ENCODE data around the gene FAF1.

The FAF1 gene

DNA sequence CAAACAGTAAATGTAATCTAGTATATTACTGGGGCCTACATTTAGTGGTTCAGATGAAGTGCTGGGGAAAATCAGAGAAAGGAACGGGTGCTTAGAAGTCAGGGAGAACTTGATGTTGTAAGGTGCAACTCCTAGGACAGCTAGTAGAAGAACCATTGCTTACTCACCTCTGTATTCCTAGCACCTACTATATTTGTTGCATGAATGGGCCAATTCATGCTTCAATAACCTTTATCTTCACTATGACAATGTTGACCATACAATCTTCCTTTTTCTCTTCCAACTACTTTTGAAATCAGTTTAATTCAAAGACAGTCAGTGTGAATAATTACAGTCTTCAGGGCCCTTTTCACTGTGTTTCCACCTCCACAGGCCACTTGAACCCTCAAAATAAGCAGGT is 411.8 kb downstream of the FAF1 start:
- TF ChIP-seq, protein P1, sequence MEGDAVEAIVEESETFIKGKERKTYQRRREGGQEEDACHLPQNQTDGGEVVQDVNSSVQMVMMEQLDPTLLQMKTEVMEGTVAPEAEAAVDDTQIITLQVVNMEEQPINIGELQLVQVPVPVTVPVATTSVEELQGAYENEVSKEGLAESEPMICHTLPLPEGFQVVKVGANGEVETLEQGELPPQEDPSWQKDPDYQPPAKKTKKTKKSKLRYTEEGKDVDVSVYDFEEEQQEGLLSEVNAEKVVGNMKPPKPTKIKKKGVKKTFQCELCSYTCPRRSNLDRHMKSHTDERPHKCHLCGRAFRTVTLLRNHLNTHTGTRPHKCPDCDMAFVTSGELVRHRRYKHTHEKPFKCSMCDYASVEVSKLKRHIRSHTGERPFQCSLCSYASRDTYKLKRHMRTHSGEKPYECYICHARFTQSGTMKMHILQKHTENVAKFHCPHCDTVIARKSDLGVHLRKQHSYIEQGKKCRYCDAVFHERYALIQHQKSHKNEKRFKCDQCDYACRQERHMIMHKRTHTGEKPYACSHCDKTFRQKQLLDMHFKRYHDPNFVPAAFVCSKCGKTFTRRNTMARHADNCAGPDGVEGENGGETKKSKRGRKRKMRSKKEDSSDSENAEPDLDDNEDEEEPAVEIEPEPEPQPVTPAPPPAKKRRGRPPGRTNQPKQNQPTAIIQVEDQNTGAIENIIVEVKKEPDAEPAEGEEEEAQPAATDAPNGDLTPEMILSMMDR (IDR thresholded peaks at IDR 0.05; ENCODE audit: low read depth, low read length): no peak
- no peak for TF ChIP-seq EZH2phosphoT487 (IDR thresholded peaks at IDR 0.05; ENCODE audit: low read depth)
- H3K4me3 ChIP-seq (ENCODE audit: low read length): no peak overlapping the region
- no peaks in the 10 kb centered on the region for H4K20me1 ChIP-seq (ENCODE audit: insufficient read depth, low read length)
- no peak overlapping the region for H3K4me2 ChIP-seq (ENCODE audit: low read length)
- no peaks in the 10 kb centered on the region for H3K9me3 ChIP-seq (ENCODE audit: insufficient read depth, low read length)
- no peaks in the 10 kb centered on the region for H3K27me3 ChIP-seq (ENCODE audit: low read depth, low read length)
- H3K36me3 ChIP-seq (replicated peaks; ENCODE audit: low read depth, low read length): no peaks in the 10 kb centered on the region
- H3K4me1 ChIP-seq (ENCODE audit: low read length): no peaks in the 10 kb centered on the region
- H3K27ac ChIP-seq (ENCODE audit: low read length): no peak overlapping the region
- H3K79me2 ChIP-seq (ENCODE audit: low read length): no peaks in the 10 kb centered on the region
- H2AFZ ChIP-seq (ENCODE audit: low read depth, low read length): no peak overlapping the region
- H3K9ac ChIP-seq (ENCODE audit: low read length): no peak overlapping the region

DNA sequence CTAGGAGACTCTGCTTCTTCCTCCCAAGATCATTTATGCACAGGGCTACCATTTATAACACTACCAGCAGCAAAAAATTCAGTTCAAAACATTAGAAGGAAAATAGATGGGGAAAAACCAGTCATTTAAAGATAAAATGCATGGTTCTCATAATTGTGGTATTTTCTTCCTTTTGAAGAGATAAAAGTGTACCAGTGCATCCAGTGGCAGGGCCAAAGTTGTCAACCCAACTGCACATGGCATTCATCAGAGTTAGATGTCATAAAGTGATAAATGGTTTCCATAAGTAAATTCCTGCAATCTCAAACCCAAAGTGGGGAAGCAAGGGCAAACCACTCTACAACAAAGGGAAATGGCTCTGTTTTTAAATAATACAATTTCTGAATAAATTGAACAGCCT is 417.7 kb downstream of the FAF1 start:
- Histone ChIP-seq H4K20me1 (ENCODE audit: insufficient read depth, low read length) (no peaks in the 10 kb centered on the region), H3K4me2 (ENCODE audit: low read length) (no peak overlapping the region), H2AFZ (ENCODE audit: low read depth, low read length) (no peak overlapping the region), H3K27me3 (ENCODE audit: low read depth, low read length) (no peaks in the 10 kb centered on the region), H3K36me3 (replicated peaks; ENCODE audit: low read depth, low read length) (no peaks in the 10 kb centered on the region), H3K27ac (ENCODE audit: low read length) (no peak overlapping the region), H3K9ac (ENCODE audit: low read length) (no peak overlapping the region), H3K4me3 (ENCODE audit: low read length) (no peak overlapping the region), H3K79me2 (ENCODE audit: low read length) (no peaks in the 10 kb centered on the region), H3K4me1 (ENCODE audit: low read length) (no peaks in the 10 kb centered on the region), H3K9me3 (ENCODE audit: insufficient read depth, low read length) (no peaks in the 10 kb centered on the region)
- TF ChIP-seq, protein P1 (IDR thresholded peaks at IDR 0.05; ENCODE audit: low read depth, low read length): no peak
- no peak for TF ChIP-seq EZH2phosphoT487 (IDR thresholded peaks at IDR 0.05; ENCODE audit: low read depth)

DNA sequence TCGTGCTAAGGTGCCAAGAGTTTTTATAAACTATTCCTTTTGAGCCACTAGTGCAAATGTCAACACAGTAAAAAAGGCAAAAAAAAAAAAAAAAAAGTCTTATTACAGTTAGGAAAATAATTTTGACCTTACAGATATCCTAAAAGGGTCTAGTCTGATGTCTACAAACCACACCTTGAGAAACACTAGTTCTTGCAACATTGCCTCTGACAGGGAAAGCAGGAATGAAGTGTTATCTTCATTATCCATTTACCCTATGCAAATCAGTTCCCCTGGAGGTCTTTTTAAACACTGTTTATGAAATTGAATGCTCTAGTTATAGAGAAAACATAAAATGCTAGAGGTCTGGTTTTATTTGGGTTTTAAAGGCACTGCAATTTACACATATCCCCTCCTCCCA is 421.6 kb downstream of the FAF1 start:
- Histone ChIP-seq H3K4me3 (ENCODE audit: low read length) (no peak overlapping the region), H3K4me1 (ENCODE audit: low read length) (no peaks in the 10 kb centered on the region), H4K20me1 (ENCODE audit: insufficient read depth, low read length) (no peaks in the 10 kb centered on the region), H3K27me3 (ENCODE audit: low read depth, low read length) (no peaks in the 10 kb centered on the region), H3K36me3 (replicated peaks; ENCODE audit: low read depth, low read length) (no peaks in the 10 kb centered on the region), H3K27ac (ENCODE audit: low read length) (no peak overlapping the region), H2AFZ (ENCODE audit: low read depth, low read length) (no peak overlapping the region), H3K79me2 (ENCODE audit: low read length) (no peaks in the 10 kb centered on the region), H3K9me3 (ENCODE audit: insufficient read depth, low read length) (no peaks in the 10 kb centered on the region), H3K4me2 (ENCODE audit: low read length) (no peak overlapping the region), H3K9ac (ENCODE audit: low read length) (no peak overlapping the region)
- TF ChIP-seq, protein P1 (IDR thresholded peaks at IDR 0.05; ENCODE audit: low read depth, low read length): no peak
- no peak for TF ChIP-seq EZH2phosphoT487 (IDR thresholded peaks at IDR 0.05; ENCODE audit: low read depth)

DNA sequence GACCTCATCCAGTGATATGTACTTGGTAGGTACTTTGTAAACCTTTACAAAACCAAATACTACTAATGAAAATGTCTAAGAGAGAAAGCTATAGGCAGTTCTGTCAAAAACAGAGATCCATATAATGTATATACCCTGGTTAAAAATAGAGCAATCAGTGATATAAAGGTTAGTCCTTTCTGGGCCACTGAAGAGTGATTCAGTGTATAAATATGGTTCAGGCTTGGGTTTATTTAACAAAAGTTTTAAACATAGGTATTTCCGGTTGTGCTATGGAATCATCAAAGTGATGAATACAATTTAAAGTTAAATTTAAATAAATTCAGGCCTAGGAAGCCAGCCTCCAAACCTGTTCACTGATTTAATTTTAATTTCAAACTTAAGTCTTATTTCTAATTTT is 428.5 kb downstream of the FAF1 start:
- no peak overlapping the region for H3K4me2 ChIP-seq (ENCODE audit: low read length)
- H2AFZ ChIP-seq (ENCODE audit: low read depth, low read length): no peak overlapping the region

More for the DNA sequence above, 428.5 kb downstream of the FAF1 start:
- H3K79me2 ChIP-seq (ENCODE audit: low read length): no peaks in the 10 kb centered on the region
- H3K9me3 ChIP-seq (ENCODE audit: insufficient read depth, low read length): no peaks in the 10 kb centered on the region
- TF ChIP-seq EZH2phosphoT487 (IDR thresholded peaks at IDR 0.05; ENCODE audit: low read depth): no peak
- TF ChIP-seq, protein P1 (IDR thresholded peaks at IDR 0.05; ENCODE audit: low read depth, low read length): no peak
- H3K9ac ChIP-seq (ENCODE audit: low read length): no peak overlapping the region
- no peaks in the 10 kb centered on the region for H4K20me1 ChIP-seq (ENCODE audit: insufficient read depth, low read length)
- H3K4me1 ChIP-seq (ENCODE audit: low read length): no peaks in the 10 kb centered on the region
- H3K27ac ChIP-seq (ENCODE audit: low read length): no peak overlapping the region
- no peaks in the 10 kb centered on the region for H3K27me3 ChIP-seq (ENCODE audit: low read depth, low read length)
- H3K36me3 ChIP-seq (replicated peaks; ENCODE audit: low read depth, low read length): no peaks in the 10 kb centered on the region
- no peak overlapping the region for H3K4me3 ChIP-seq (ENCODE audit: low read length)

Data from OCI-LY3 (cell line).